HL-60/S4 treated with retinoic acid at 250 ng/mL for 4 days and 3 days (cell line): ENCODE results near the gene AFG3L2.
"Not testable (repeated sequence)": the region's sequence is repeated elsewhere in the genome, so short reads cannot be mapped to it uniquely, and the experiment has no call there.

Source experiments
- in situ Hi-C: fragments of 300-500 bp; cut with MboI; formaldehyde crosslinking; loops from 2 replicates; pipeline ENCODE4 v1.7.0; 2022; ENCODE audit warnings: low sequenced_read_pairs

AFG3L2 gene

DNA sequence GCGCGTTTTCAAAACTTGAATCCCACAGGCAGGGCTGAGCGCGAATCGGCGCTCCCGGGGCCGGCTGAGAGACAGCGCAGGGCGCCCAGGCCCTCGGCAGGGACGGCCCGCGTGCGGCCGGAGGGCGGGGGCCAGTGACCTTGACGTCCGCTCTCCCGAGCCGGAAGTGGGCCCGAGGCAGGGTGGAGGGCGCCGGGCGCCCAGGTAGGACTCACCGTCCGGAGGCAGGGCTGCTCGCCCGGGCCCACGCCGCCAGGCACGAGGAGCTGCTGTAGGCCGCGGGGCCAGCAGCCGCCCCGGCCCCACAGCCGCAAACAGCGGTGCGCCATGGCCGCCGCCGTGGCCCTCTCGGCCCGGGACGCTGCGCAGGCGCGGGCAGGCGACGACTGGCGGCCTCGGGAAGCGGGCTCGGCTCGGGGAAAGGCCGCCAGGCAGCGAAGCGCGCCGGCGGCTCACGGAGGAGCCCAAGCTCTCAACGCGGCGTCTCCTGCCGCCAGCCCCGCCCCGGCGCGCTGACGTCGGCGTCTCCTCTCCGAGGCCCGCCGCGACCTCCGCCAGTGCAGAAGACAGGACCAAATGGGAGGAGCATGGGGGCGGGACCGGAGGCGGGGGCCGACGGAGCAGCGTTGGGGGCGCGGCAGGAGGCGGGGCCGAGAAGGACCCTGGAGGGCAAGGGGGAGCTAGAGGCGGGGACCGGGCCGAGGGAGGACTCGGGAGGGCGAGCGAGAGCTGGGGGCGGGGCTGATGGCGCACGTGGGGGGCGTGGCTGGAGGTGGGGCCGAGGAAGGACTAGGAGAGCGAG lies at the start of gene AFG3L2:
TSS of gene AFG3L2 (minus strand) at position 474 of the 802 bp plus-strand sequence. CDS start at position 329, 145 bp downstream.
- in situ Hi-C loops: loop anchor here (25.0 kb wide), 1 partner anchor 560 kb away; the partner anchor contains the start of gene SEH1L

DNA sequence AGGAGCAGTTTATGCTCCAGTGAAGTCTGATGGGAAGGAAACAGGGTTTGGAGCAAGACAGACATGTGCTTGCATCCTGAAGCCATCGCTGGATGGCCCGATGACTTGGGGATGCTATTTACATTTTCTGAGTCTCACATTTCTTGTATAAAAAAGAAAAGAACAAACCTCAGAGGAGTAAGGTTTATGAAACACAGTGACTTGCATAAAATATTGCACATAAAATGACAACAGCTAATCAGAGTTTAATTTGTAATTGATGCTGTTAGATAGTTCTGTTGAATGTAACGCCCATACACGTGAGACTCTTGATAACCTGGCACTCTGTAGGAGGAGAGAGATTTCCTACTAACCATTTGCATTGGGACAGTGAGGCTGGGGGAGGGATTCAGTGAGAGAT lies 47.2 kb upstream of the AFG3L2 start:
- in situ Hi-C loops: no loop called here

DNA sequence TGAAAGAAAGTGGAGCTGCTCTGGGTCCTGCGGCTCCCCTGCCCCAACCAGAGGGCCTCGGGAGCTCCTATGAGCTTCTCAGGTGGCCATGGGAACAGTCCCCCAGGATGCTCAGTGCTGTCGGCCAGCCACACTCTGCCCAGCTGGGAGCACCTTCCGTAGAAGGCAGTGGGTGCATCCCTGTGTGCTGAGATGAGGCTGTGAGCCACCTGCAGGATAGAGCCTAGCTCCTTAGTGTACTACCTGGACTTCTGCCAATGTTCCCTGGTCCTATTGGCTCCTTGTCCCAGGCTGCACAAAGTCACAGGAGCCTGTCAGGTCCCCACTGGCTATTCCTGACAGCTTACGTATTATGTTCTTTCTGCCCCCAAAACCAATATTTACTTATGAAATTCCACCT lies 46.8 kb upstream of the AFG3L2 start:
- in situ Hi-C loops: no loop called here

DNA sequence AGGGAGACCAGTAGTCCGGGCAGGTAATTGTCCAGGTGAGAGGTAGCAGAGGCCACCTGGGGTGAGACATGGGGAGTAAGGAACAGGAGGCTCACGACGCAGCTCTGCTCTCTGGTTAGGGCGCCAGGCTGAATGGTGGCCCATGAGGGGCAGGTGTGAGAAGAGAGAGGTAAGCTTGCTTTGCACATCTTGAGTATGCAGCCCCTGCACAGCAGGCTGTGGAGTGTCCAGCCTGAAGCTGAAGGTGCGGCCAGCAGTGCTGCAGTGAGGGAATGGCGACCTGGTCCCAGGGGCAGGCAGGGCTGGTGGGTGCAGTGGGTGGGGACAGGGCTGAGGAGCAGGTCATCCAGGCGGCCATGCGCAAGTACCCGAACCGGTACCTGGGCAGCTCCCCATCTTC lies 46.4 kb upstream of the AFG3L2 start:
- in situ Hi-C loops: no loop called here

DNA sequence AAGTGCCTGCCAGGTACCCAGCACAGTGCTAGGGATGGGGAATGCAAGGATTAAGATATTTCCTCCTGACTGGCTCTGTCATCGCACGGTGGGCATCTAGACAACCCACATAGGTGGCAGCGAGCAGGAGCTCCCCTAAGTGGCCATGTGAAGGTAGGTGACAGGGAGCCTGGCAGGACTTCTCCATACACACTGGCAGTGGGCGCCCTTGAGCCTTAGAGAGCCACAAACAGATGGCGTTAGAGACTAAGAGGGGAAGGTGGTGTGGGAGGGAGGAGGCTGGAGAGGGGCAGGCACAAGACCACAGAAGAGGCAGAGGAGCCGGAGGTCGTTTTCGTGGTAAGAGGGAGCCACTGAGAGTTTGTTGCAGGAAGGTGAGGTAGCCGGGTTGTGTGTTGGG lies 45.9 kb upstream of the AFG3L2 start:
- in situ Hi-C loops: no loop called here

DNA sequence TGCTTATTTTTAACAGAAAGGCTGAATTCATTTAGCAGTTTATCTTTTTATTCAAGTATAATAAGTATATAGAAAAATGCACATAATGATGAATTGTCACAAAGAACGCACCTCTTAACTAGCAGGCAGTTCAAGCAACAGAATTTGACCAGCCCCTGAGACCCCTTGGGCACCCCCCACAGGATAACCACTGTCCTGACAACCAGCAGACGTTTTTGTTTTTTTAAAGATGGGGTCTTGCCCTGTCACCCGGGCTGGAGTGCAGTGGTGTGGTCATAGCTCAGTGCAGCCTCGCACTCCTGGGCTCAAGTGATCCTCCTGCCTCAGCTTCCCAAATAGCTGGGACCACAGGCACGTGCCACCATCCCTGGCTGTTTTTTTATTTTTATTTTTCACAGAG lies 44.7 kb upstream of the AFG3L2 start:
- in situ Hi-C loops: no loop called here

DNA sequence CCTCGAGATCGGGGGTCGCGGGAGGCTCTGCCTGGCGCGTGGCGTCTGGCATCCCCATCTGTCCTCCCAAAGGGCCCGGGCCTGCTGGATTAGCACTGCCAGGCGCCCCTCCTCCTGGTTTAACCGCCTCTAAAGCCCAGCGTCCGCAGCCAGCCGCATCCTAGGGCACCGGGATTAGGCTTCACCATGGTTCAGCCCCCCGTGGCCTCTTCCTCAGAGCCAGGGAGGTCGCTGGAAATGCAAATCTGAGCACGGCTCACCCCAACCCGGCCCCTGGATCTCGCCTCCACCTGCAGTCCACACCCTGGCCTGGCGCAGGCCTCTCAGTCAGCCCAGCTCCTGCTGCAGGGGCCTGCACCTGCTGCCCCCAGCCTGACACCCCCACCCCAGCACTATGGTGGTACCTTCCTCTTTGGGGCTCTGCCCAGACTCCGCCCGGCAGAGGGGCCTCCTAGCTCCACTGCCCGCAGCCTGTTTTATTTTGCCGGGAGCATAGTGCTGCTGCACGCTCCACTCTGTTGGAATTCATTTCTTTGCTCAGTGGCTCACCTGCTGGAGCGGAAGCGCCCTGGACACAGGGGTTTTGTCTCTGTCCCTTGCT lies 43.9 kb upstream of the AFG3L2 start:
- in situ Hi-C loops: no loop called here

DNA sequence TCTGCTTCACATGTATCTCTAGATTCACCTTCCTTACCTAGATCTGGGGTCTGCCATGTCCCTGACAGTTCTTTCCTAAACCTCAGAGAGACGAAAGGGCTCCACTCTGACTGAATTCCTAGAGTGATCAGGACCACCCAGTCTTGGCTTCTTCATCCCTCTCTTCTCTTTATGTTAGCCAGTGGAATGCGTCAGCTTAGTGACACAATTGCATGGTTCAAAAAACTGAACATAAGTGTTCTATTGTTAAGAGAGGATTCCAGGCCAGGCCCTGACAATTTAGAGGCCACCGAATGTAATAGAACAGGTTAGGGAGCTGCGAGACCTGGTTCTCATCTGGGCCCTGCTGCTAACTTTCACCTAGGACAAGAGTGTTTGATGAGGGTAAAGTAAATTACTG lies 40.7 kb upstream of the AFG3L2 start:
- in situ Hi-C loops: no loop called here

DNA sequence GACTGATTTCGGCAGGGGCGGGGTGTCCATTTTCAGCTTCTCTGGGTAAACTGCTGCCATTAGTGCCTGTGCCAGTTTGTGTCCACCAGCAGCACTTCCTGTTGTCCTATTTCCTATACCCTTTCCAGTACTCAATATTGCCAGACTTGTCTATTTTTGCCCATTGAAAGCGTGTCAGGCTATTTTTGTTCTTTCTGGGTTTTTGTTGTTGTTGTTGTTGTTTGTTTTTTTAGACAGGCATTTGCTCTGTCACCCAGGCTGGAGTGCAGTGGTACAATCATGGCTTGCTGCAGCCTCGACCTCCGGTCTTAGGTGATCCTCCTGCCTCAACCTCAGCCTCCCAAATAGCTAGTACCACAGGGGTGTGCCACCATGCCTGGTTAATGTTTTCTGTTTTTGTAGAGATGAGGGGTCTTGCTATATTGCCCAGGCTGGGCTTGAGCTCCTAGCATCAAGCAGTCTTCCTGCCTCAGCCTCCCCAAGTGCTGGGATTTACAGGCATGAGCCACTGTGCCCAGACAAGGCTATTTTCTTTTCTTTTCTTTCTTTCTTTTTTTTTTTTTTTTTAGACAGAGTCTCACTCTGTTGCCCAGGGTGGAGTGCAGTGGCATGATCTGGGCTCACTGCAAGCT lies 39.2 kb upstream of the AFG3L2 start:
- in situ Hi-C loops: no loop called here

DNA sequence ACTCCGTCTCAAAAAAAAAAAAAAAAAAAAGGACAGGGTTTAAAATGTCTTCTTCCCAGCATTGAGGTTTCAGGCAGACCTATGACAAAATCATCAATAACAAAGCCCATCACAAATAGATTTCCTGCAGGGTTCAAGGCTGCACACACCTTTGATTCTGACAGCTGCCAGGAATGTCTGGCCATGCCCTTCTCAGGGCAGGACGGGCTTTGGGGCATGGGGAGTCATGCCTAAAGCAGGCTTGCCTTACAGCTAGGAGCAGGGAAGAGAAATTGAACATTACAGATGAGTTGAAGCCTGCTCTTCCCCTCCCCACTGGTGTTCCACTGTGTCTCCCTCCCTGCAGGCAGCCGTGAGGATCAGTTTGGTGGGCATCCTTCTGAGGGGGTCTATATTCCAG lies 34.4 kb upstream of the AFG3L2 start:
- in situ Hi-C loops: no loop called here

DNA sequence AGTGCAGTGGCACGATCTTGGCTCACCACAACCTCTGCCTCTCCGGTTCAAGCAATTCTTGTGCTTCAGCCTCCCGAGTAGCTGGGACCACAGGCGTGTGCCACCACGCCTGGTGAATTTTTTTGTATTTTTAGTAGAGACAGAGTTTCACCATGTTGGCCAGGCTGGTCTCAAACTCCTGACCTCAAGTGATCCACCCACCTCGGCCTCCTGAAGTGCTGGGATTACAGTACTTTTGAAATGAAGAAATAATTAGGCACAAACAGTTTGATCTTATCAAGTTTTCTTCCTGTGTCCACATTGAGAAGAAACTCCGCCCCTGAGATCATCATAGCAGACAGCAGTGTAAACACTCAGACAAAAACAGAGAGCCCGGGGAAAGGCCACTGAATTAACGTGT lies 33.7 kb upstream of the AFG3L2 start:
- in situ Hi-C loops: not testable (repeated sequence)

DNA sequence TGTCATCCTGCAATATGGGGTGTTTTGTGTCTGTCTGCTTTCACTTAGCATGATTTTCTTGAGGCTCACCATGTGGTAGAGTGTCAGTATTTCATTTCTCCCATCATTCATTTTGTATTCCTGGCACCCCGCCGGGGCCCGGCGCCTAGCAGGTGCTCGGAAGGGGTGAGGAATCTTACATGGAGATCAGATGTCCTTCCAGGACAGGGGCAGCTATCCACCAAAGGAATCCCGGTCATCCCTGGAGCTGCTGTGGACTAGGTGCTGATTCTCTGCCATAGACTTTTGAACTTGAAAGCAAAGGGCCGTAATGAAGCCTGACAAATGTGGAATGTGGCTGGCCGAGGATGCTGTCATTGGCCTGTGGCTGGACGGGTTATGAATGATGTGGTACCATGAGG lies 33.1 kb upstream of the AFG3L2 start:
- in situ Hi-C loops: no loop called here

DNA sequence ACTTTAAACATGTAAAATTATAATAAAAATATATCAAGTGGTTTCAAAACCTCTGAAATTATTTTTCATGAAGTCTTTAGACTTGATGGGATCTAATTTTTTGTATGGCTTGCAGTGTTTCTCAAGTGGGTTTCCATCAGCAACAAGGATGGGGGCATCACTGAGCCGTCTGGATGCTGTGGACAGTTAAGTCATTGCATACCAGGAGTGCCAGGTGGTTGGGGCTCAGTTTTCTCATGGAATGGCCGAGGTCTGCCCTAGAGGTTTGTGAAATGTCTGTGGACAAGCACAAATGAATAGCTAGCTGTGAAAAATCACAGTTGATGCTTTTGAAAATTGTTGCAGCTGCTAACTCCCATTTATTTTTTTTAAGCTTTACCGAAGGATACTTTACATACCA lies 32.4 kb upstream of the AFG3L2 start:
- in situ Hi-C loops: no loop called here

DNA sequence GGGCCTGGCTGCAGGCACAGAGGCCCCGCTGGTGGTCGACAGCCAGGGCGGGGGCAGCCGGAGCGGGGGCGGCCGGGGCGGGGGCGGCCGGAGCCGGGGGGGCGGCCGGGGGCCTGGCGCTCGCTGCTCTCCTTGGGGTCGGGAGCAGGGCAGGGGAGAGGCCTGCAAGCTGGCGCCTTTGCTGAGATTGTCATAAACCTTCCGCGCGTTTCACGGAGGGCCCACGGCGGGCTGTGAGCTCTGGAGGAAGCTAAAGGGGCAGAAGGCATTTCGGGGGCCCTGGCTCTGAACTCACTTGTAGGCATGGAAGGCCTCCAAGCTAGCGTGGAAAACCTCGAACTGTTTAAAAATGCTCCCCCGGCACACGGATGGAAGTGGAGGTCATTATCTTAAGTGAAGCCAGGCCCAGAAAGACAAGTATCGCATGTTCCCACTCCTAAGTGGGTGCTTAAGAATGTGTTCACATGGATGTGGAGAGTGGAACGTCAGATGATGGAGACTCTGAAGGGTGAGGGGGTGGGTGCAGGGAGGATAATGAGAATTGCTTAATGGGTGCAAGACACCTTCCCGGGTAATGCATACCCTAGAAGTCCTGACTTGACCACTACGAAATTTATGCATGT lies 31.3 kb upstream of the AFG3L2 start:
- in situ Hi-C loops: no loop called here

DNA sequence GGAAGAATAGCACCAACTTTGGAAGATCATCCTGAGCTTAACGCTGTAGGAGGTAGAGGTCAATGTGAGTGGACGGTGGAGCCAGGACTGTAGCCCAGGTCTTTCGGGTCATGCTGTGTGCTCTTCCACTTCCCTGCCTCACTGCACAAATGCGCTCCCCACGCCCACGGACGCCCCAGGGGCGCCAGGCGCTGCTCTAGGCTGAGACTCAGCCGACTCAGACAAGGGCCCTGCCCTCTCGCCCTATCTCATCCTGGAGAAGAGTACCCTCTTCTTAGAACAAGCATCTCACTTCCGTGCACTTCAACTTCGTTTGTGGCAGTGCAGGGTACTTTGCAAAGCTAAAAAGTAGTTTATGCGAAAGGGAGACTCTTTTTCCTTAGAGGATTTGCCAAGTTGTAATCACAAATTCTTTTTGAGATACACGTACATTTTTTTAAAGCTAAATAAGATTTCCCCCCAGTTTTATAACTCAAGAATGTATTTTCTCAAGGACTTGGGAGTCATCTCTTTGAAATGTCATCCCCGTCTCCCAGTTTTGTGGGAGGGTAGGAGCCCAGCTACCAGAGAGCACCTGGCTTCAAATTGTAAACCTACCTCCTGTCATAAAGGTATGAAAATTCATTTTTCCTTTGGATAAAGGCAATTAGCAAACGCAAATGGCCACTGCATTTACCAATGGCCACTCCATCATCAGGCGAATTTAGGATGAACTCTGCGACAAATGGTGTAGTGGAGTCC lies 29.5 kb upstream of the AFG3L2 start:
- in situ Hi-C loops: no loop called here

DNA sequence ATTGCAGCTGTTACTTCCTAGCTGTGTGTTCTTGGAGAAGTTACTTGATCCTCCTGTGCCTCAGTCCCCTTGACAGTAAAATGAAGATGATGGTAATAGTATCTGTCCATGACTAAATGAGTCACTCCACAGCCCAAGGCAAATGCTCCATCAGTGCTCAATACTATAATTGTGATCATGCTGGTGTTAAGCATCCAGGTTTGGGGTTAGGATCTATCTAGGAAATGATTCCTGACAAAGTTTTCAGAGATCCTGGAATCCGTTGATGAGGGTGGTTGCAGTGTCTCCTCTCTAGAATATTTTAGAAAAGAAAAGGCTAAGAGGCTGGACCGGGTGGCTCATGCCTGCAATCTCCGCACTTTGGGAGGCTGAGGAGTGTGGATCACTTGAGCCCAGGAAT lies 28.0 kb upstream of the AFG3L2 start:
- in situ Hi-C loops: no loop called here

DNA sequence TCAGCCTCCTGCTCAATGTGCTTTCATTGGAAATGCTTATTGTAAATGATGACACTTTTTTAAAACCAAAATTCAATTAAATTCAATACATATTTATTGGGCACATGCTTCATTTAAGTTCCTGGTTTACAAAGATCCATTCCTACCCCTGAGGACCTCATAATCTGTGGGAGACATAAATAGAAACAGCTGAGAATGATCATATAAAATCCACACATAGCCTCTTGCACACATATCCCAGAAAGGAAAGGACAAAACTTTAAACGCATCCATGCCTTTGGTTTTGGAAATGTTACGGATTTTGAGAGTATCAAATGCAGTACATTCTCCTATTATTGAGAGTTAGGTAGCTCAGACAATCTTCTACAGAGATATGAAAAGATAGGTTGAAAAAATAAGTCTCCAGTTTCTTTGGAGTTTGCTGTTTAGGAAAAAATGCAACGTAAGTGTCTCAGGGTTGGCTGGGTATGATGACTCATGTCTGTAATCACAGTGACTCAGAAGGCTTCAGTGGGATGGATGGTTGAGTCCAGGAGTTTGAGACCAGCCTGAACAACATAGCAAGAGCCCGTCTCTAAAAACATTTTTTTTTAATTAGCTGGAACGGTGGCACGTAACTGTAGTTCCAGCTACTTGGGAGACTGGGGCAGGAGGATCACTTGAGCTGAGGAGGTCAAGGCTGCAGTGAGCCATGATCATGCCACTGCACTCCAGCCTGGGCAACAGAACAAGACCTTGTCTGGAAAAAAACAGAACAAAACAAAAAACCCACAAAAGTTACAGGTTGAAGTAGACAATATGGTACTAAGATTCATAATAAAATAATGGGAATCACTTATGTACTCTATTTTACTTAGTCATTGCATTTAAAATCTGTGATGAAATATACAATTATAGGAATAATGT lies 26.8 kb upstream of the AFG3L2 start:
- in situ Hi-C loops: no loop called here

DNA sequence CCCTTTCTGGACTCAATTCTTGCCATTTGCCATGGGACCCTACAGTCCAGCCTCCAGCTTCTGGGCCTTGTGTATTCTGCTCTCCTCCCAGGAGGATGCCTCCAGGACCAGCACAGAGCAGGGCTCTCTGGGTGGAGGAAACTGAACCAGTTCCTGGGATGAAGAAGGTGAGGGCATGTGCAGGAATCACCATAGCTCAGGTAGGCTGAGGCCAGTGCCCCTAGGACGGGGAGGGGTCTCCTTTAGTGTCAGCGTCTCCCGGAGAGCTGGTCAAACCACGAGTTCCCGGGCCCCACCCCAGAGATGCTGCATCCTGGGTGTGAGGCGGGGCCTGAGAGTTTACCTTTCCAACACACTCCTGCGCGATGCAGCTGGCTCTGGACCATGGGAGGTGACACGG lies 24.9 kb upstream of the AFG3L2 start:
- in situ Hi-C loops: no loop called here

DNA sequence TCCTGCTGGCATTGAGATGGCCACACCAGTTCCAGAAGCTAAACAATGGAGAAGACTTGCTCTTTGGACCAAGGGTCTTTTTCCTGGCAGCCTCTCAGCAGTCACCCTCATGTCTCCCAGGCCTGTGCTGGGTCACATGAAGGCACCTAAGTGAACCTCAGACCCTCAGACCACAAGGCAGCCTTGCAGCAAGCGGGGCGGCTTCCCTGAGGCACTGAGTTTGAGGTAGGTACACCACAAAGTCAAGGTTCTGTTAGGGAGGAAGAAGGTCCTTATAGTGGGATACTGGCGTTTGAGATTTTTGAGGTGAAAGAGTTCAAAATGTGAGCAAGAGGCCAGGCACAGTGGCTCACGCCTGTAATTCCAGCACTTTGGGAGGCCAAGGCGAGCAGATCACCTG lies 22.2 kb upstream of the AFG3L2 start:
- in situ Hi-C loops: loop anchor here (25.0 kb wide), 1 partner anchor 538 kb away; the partner anchor contains the start of gene SEH1L

DNA sequence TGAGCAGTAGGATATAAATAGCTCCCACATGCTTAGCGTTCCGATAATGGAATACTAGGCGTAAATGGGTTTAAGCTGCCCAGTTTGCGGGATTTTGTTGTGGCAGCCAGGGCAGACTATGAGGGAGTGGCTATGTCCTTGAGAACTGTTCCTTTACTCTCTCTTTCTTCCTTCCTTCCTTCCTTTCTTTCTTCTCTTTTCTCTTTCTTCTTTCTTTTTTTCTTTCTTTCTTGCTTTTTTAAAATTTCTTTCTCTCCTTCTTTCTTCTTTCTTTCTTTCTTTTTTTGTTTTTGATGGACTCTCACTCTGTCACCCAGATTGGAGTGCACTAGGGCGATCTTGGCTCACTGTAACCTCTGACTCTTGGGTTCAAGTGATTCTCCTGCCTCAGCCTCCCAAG lies 21.6 kb upstream of the AFG3L2 start:
- in situ Hi-C loops: loop anchor here (25.0 kb wide), 1 partner anchor 539 kb away; the partner anchor contains the start of gene SEH1L
